Panc1 (cell line): ENCODE measurements around the gene SESN1. TPM values are rescaled to one million over a fixed set of nuclear protein-coding genes. Genes with fewer than 3 reads are reported as not detected.
A peak's percentile ranks its signal among the peaks of the same experiment; 100 is the strongest.

Source experiments
- ATAC-seq: fragments of 200-7000 bp; cut with Tn5 transposase; 2 replicates; pipeline ENCODE4 v1.9.1; 2020; ENCODE audit warnings: mild to moderate bottlenecking, moderate library complexity
- BruUV-seq: library from RNA; stranded (reverse); fragments of 400-500 nt; replicated peaks from 2 replicates; lab custom pipeline; 2021; lab: Mats Ljungman, UMichigan
- CTCF ChIA-PET: fragments of 300-600 bp; sonication (Branson Sonifier 250); formaldehyde crosslinking; loops from one replicate; lab custom pipeline; 2022; ENCODE audit warnings: antibody characterized with exemption; lab: Charles Lee
- POLR2A ChIA-PET: fragments of 300-600 bp; sonication (Branson Sonifier 250); formaldehyde crosslinking; loops from one replicate; lab custom pipeline; 2022; ENCODE audit warnings: antibody characterized with exemption; lab: Charles Lee
- DNase-seq: peaks from one replicate; pipeline ENCODE4 v3.0.0-alpha.2; 2010; ENCODE audit warnings: low read depth, low spot score
- H3K27ac ChIP-seq: 2 replicates; pipeline ENCODE4 v1.5.1; 2011; ENCODE audit warnings: mild to moderate bottlenecking, low read length, inconsistent platforms
- H3K27me3 ChIP-seq: fragments of 200-500 bp; sonication (Bioruptor generic); 2 replicates; pipeline ENCODE4 v1.6.0; 2014; ENCODE audit warnings: low read length, inconsistent platforms; ENCODE audit not compliant: control insufficient read depth, insufficient read depth
- H3K36me3 ChIP-seq: fragments of 200-500 bp; sonication (Bioruptor generic); 2 replicates; pipeline ENCODE4 v1.5.1; 2014; ENCODE audit warnings: inconsistent platforms, mild to moderate bottlenecking, low read length, moderate library complexity; ENCODE audit not compliant: control insufficient read depth, insufficient read depth
- H3K4me1 ChIP-seq: 2 replicates; pipeline ENCODE4 v1.5.1; 2011; ENCODE audit warnings: inconsistent platforms, mild to moderate bottlenecking, low read length, moderate library complexity; ENCODE audit not compliant: control insufficient read depth, insufficient read depth
- H3K4me3 ChIP-seq, 2 experiments: 2 replicates each; pipeline ENCODE4 v1.5.1; 2011 to 2012; ENCODE audit warnings: low read depth in 2 of 2, low read length in 2 of 2, mild to moderate bottlenecking in 2 of 2, inconsistent platforms in 1 of 2, moderate library complexity in 1 of 2
- H3K9me3 ChIP-seq: fragments of 200-500 bp; sonication (Bioruptor generic); 2 replicates; pipeline ENCODE4 v1.5.1; 2014; ENCODE audit warnings: low read depth, mild to moderate bottlenecking, inconsistent platforms, low read length, moderate library complexity; ENCODE audit not compliant: control insufficient read depth, insufficient read depth
- POLR2AphosphoS5 ChIP-seq: IDR thresholded peaks from 2 replicates; pipeline ENCODE4 v1.6.1; 2012; ENCODE audit warnings: mild to moderate bottlenecking, low read depth, low read length, moderate library complexity
- REST ChIP-seq, 2 experiments: IDR thresholded peaks; 2 replicates each; pipeline ENCODE4 v1.6.1; 2011 to 2012; ENCODE audit warnings: low read depth in 2 of 2, control low read depth in 1 of 2, low read length in 1 of 2, mild to moderate bottlenecking in 1 of 2, moderate library complexity in 1 of 2; ENCODE audit not compliant: insufficient read depth in 1 of 2
- SIN3A ChIP-seq: IDR thresholded peaks from 2 replicates; pipeline ENCODE4 v1.6.1; 2012; ENCODE audit warnings: low read depth, mild to moderate bottlenecking, low read length, moderate library complexity, borderline replicate concordance; ENCODE audit not compliant: insufficient read depth
- TCF7L2 ChIP-seq: IDR thresholded peaks from 2 replicates; pipeline ENCODE4 v1.6.1; 2011; ENCODE audit warnings: mild to moderate bottlenecking, low read depth, low read length, inconsistent platforms
- in situ Hi-C: cut with HindIII; loops from 2 replicates; pipeline ENCODE4 v1.10.0; 2016; ENCODE audit warnings: low sequenced_read_pairs, low pct_unique_long_range_greater_than_20kb
- intact Hi-C: fragments of 100-400 bp; cut with micrococcal nuclease; formaldehyde crosslinking; loops from one replicate; pipeline ENCODE4 v1.10.0; 2022; ENCODE audit not compliant: unreplicated experiment
- total RNA-seq: library from RNA; stranded (reverse); gene quantifications from one replicate; pipeline ENCODE4 v1.2.1, GENCODE V29; 2021; ENCODE audit not compliant: unreplicated experiment
- TF ChIP-seq, protein P1 (sequence below): fragments of 450-650 bp; IDR thresholded peaks from 2 replicates; pipeline ENCODE4 v1.5.1; 2017; ENCODE audit warnings: mild to moderate bottlenecking

SESN1 gene
- total RNA-seq, 1 experiment from 2014 or later = 11.3 TPM

DNA sequence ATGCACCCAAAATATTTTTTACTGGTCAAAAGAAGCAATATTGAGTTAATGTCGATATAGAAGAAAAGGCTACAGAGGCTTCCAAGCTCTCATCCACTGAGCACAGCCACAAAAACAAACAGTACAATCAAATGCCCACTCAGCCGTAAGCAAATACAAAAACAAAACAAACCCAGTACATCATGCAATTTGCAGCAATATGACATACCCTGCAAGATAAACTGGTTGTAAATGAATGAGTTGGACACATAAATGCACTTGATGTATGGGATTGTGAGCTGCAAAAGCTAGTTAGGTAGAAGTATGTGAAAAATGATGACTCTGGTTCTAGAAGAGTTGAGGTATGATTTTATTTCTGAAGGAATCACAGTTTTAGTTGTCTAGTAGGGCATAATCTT is 83.9 kb downstream of the SESN1 start:
- no peak overlapping the region for H3K4me3 ChIP-seq

GRCh38 chr6:109009962-109010704 is 84.5 kb downstream of the SESN1 start:
- no peaks in the 10 kb centered on the region for H3K27me3 ChIP-seq
- ATAC-seq = 0 out of 2 replicates have a peak, but pooled peaks have one; percentile 0
- TF ChIP-seq TCF7L2 (no peak), POLR2AphosphoS5 (no peak)
- ChIA-PET POLR2A (interaction anchor here (0.6 kb wide), 2 partner anchors 398 to 740 kb away, joined by 3 to 10 read pairs; no protein-coding TSS in a partner anchor), CTCF (no interaction called here)
- intact Hi-C loops (loop anchor here (5.0 kb wide), 1 partner anchor 377 kb away; no protein-coding TSS in a partner anchor), in situ Hi-C loops (no loop called here)
- no peaks in the 10 kb centered on the region for H3K9me3 ChIP-seq
- BruUV-seq = no TSS peak
- no peaks in the 10 kb centered on the region for H3K36me3 ChIP-seq
- peak overlapping the region; percentile 71 to 92 for H3K4me3 ChIP-seq
- peaks cover 15% of the 10 kb centered on the region for H3K4me1 ChIP-seq
- DNase-seq = no peak
- H3K27ac ChIP-seq = peak overlapping the region; percentile 83

More for the DNA sequence above, 83.9 kb downstream of the SESN1 start:
- no peaks in the 10 kb centered on the region for H3K27me3 ChIP-seq
- no peak for DNase-seq
- H3K36me3 ChIP-seq = no peaks in the 10 kb centered on the region
- peaks cover 15% of the 10 kb centered on the region for H3K4me1 ChIP-seq
- ChIA-PET POLR2A (no interaction called here), CTCF (no interaction called here)
- ATAC-seq = no peak
- no peaks in the 10 kb centered on the region for H3K9me3 ChIP-seq
- intact Hi-C loops = no loop called here
- no TSS peak for BruUV-seq
- H3K27ac ChIP-seq = no peak overlapping the region
- in situ Hi-C loops = no loop called here
- TF ChIP-seq SIN3A (no peak), REST (IDR thresholded peaks at IDR 0.05; ENCODE audit: insufficient read depth in 1 of 2, low read depth in 2 of 2, low read length in 1 of 2) (no peak), POLR2AphosphoS5 (no peak), TCF7L2 (no peak)
- TF ChIP-seq, protein P1, sequence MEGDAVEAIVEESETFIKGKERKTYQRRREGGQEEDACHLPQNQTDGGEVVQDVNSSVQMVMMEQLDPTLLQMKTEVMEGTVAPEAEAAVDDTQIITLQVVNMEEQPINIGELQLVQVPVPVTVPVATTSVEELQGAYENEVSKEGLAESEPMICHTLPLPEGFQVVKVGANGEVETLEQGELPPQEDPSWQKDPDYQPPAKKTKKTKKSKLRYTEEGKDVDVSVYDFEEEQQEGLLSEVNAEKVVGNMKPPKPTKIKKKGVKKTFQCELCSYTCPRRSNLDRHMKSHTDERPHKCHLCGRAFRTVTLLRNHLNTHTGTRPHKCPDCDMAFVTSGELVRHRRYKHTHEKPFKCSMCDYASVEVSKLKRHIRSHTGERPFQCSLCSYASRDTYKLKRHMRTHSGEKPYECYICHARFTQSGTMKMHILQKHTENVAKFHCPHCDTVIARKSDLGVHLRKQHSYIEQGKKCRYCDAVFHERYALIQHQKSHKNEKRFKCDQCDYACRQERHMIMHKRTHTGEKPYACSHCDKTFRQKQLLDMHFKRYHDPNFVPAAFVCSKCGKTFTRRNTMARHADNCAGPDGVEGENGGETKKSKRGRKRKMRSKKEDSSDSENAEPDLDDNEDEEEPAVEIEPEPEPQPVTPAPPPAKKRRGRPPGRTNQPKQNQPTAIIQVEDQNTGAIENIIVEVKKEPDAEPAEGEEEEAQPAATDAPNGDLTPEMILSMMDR = no peak
